Natural killer cell (primary cell): ENCODE measurements around the gene TECTA. TPM values are rescaled to one million over a fixed set of nuclear protein-coding genes. Genes with fewer than 3 reads are reported as not detected.

Experiments
- ATAC-seq, 3 donors: fragments of 150-1000 bp in 2 of 3; fragments of 200-7000 bp in 1 of 3; cut with Tn5 transposase; 1 replicate in 1 of 3; 2 replicates in 2 of 3; pipeline ENCODE4 v1.10.0; 2021; ENCODE audit warnings: mild to moderate bottlenecking in 2 of 3, moderate library complexity in 2 of 3
- DNase-seq, 2 donors: peaks; one replicate each; pipeline versions ENCODE4 v3.0.0 to v3.0.0-alpha.2; 2013 to 2021; ENCODE audit warnings: mixed read lengths in 1 of 2
- H3K27ac ChIP-seq: one replicate; pipeline ENCODE4 v1.5.1; 2013; ENCODE audit warnings: mild to moderate bottlenecking, low read length
- H3K27me3 ChIP-seq: one replicate; pipeline ENCODE4 v1.6.1; 2013; ENCODE audit warnings: low read length; ENCODE audit not compliant: control insufficient read depth, insufficient read depth
- H3K36me3 ChIP-seq: one replicate; pipeline ENCODE4 v1.6.1; 2013; ENCODE audit warnings: low read length; ENCODE audit not compliant: control insufficient read depth, insufficient read depth
- H3K4me1 ChIP-seq: one replicate; pipeline ENCODE4 v1.6.1; 2013; ENCODE audit warnings: low read length; ENCODE audit not compliant: control insufficient read depth, insufficient read depth
- H3K4me3 ChIP-seq: one replicate; pipeline ENCODE4 v1.5.1; 2013; ENCODE audit warnings: low read length
- H3K9me3 ChIP-seq: one replicate; pipeline ENCODE4 v1.6.1; 2013; ENCODE audit warnings: low read length; ENCODE audit not compliant: control insufficient read depth, insufficient read depth
- H3K27ac Mint-ChIP-seq, 2 donors: one replicate each; pipeline ENCODE4 v1.8.0; 2022; ENCODE audit warnings: mild to moderate bottlenecking in 2 of 2, mixed read lengths in 2 of 2, moderate library complexity in 1 of 2
- H3K27me3 Mint-ChIP-seq, 2 donors: one replicate each; pipeline ENCODE4 v1.8.0; 2022; ENCODE audit warnings: low read depth in 2 of 2, mixed read lengths in 2 of 2
- H3K36me3 Mint-ChIP-seq: one replicate; pipeline ENCODE4 v1.8.0; 2022; ENCODE audit warnings: mixed read lengths
- H3K4me1 Mint-ChIP-seq, 2 donors: one replicate each; pipeline ENCODE4 v1.8.0; 2022; ENCODE audit warnings: mixed read lengths in 2 of 2
- H3K4me3 Mint-ChIP-seq: one replicate; pipeline ENCODE4 v1.8.0; 2022; ENCODE audit warnings: mild to moderate bottlenecking, moderate library complexity, mixed read lengths
- H3K9me3 Mint-ChIP-seq, 2 donors: one replicate each; pipeline ENCODE4 v1.8.0; 2022; ENCODE audit warnings: mixed read lengths in 2 of 2
- WGBS: methylation state at CpG from one replicate; pipeline ENCODE4 v1.1.7; 2013; ENCODE audit warnings: missing lambda C conversion rate; ENCODE audit not compliant: insufficient coverage; 5-methylcytosine and 5-hydroxymethylcytosine counted together
- intact Hi-C: fragments of 100-400 bp; cut with micrococcal nuclease; formaldehyde crosslinking; loops from one replicate; pipeline ENCODE4 v1.14.2; 2022
- total RNA-seq, 4 donors: library from RNA; stranded (reverse); fragments of 120-200 nt in 1 of 4; gene quantifications; one replicate each; pipeline versions ENCODE4 v1.2.3 to v1.2.4, GENCODE V29; 2013 to 2022
- TF ChIP-seq, protein P1 (sequence below): fragments of 200-600 bp; IDR thresholded peaks from one replicate; pipeline ENCODE4 v1.8.0; 2022; ENCODE audit warnings: antibody characterized with exemption

TECTA gene
- total RNA-seq, 3 donors from 2014 or later (not counting 1 experiment from before 2014, with no cell fraction given) = 0.50 to 0.57 (median 0.56) TPM

DNA sequence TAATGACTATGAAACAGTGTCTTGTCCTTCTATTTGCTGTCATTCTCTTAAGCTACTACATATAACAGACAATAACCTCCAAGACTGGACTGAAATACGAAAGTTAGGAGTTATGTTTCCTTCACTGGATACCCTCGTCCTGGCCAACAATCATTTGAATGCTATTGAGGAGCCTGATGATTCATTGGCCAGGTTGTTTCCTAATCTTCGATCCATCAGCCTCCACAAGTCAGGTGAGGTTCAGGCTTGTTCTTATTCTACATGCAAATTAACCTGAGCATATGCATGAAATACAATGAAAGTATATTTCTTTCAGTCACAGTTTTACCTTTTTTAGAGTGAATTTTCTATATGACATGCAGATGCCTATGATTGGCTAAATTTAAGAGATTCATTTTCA is 46.0 kb upstream of the TECTA start:
- ATAC-seq = no peak
- Mint-ChIP-seq H3K36me3 (peaks cover 31% of the 10 kb centered on the region), H3K27me3 (no peaks in the 10 kb centered on the region), H3K4me1 (no peaks in the 10 kb centered on the region), H3K27ac (no peak overlapping the region), H3K9me3 (no peaks in the 10 kb centered on the region), H3K4me3 (no peak overlapping the region)
- H3K4me3 ChIP-seq = no peak overlapping the region
- TF ChIP-seq, protein P1, sequence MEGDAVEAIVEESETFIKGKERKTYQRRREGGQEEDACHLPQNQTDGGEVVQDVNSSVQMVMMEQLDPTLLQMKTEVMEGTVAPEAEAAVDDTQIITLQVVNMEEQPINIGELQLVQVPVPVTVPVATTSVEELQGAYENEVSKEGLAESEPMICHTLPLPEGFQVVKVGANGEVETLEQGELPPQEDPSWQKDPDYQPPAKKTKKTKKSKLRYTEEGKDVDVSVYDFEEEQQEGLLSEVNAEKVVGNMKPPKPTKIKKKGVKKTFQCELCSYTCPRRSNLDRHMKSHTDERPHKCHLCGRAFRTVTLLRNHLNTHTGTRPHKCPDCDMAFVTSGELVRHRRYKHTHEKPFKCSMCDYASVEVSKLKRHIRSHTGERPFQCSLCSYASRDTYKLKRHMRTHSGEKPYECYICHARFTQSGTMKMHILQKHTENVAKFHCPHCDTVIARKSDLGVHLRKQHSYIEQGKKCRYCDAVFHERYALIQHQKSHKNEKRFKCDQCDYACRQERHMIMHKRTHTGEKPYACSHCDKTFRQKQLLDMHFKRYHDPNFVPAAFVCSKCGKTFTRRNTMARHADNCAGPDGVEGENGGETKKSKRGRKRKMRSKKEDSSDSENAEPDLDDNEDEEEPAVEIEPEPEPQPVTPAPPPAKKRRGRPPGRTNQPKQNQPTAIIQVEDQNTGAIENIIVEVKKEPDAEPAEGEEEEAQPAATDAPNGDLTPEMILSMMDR = no peak
- H3K36me3 ChIP-seq = peaks cover 37% of the 10 kb centered on the region
- H3K4me1 ChIP-seq = no peaks in the 10 kb centered on the region
- H3K27me3 ChIP-seq = no peaks in the 10 kb centered on the region
- intact Hi-C loops = no loop called here
- 98% methylated on average over 3 of the region's 3 CpGs for WGBS
- H3K9me3 ChIP-seq = no peaks in the 10 kb centered on the region
- no peak for DNase-seq
- H3K27ac ChIP-seq = no peak overlapping the region

DNA sequence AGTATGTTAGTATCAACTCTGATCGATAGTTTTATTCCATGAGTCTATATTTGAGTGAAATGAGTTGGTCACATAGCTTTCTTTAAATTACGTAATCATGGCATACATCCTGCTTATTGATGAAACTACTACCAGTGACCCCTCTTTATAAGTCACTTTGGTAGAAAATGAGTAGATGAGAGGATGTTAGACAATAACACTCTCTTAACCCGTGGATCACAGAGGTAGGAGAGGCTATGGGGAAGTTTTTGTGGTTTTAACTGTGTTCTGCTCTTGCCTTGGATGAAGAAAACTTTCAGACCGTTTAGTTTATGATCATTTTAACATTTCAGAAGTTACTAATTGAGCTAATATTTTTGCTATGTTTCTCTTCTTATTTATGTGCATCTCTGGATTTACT is 43.1 kb upstream of the TECTA start:
- no peaks in the 10 kb centered on the region for H3K4me1 ChIP-seq
- peaks cover 45% of the 10 kb centered on the region for H3K36me3 ChIP-seq
- intact Hi-C loops = no loop called here
- H3K4me1 Mint-ChIP-seq = no peaks in the 10 kb centered on the region
- no peak overlapping the region for H3K4me3 Mint-ChIP-seq
- DNase-seq = no peak
- H3K36me3 Mint-ChIP-seq = peaks cover 28% of the 10 kb centered on the region
- no peaks in the 10 kb centered on the region for H3K27me3 ChIP-seq
- H3K9me3 ChIP-seq = no peaks in the 10 kb centered on the region
- TF ChIP-seq, protein P1 = no peak
- 100% methylated on average over 1 of the region's 4 CpGs for WGBS
- H3K27ac Mint-ChIP-seq = no peak overlapping the region
- no peak for ATAC-seq
- no peak overlapping the region for H3K27ac ChIP-seq
- H3K27me3 Mint-ChIP-seq = no peaks in the 10 kb centered on the region
- no peaks in the 10 kb centered on the region for H3K9me3 Mint-ChIP-seq
- H3K4me3 ChIP-seq = no peak overlapping the region

DNA sequence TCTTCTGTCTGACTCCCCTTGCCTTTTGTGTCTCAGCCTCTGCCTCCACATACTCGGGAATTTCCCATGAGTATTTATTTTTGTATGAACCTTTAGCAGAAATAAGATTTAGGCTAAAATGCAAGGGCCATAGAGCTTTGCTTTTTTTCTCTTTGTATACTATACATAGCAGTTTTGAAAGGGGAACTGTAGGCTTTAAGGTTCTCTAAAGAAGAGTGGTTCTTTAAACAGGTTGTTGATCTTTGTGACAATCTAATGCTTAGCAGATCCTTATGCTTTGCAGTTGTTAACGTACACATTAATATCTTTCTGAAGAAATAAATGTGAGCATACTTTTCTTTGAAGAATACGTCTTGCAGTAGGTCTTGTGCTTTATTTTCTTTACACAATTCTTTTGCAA is 42.1 kb upstream of the TECTA start:
- no peaks in the 10 kb centered on the region for H3K27me3 Mint-ChIP-seq
- no CpG with 5 or more reads among the region's 3 CpGs for WGBS
- intact Hi-C loops = no loop called here

DNA sequence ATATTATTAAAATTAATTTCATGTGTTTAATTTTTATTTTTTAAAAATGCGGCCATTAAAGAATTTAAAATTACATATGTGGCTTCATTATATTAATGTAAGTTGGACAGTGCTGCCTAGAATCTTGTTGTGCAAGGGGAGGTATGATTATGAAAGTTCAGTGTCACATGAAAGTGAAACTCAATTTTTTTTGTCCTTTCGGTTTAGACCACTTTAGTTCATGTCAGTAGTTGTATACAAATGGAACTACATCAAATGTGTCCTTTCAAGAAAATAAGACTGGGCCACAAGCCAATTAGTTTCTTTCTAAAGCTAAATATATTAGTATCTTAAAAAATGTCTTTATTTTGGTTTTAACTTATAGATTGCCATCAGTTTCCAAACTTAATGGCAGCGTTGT is 41.4 kb upstream of the TECTA start:
- no peaks in the 10 kb centered on the region for H3K27me3 Mint-ChIP-seq
- H3K9me3 Mint-ChIP-seq = no peaks in the 10 kb centered on the region
- DNase-seq (no peak), ATAC-seq (peak; percentile 68 to 81 (median 69))
- no peak overlapping the region for H3K27ac Mint-ChIP-seq
- Histone ChIP-seq H3K4me1 (no peaks in the 10 kb centered on the region), H3K9me3 (no peaks in the 10 kb centered on the region), H3K27me3 (no peaks in the 10 kb centered on the region), H3K27ac (no peak overlapping the region), H3K4me3 (no peak overlapping the region), H3K36me3 (peaks cover 38% of the 10 kb centered on the region)
- no peak overlapping the region for H3K4me3 Mint-ChIP-seq
- intact Hi-C loops = no loop called here
- WGBS = 60% methylated on average over 2 of the region's 3 CpGs
- H3K4me1 Mint-ChIP-seq = no peaks in the 10 kb centered on the region
- TF ChIP-seq, protein P1 = no peak
- H3K36me3 Mint-ChIP-seq = peaks cover 31% of the 10 kb centered on the region

More for the DNA sequence above, 42.1 kb upstream of the TECTA start:
- Mint-ChIP-seq H3K4me3 (no peak overlapping the region), H3K9me3 (no peaks in the 10 kb centered on the region), H3K4me1 (no peaks in the 10 kb centered on the region), H3K36me3 (peaks cover 30% of the 10 kb centered on the region), H3K27ac (no peak overlapping the region)
- Histone ChIP-seq H3K27ac (no peak overlapping the region), H3K4me3 (no peak overlapping the region), H3K27me3 (no peaks in the 10 kb centered on the region), H3K9me3 (no peaks in the 10 kb centered on the region), H3K4me1 (no peaks in the 10 kb centered on the region), H3K36me3 (peaks cover 44% of the 10 kb centered on the region)
- ATAC-seq (no peak), DNase-seq (no peak)
- TF ChIP-seq, protein P1 = no peak
